Measurements from ENCODE around the gene PALM. TPM values are rescaled to one million over a fixed set of nuclear protein-coding genes. Genes with fewer than 3 reads are reported as not detected.

The PALM gene, protein sequence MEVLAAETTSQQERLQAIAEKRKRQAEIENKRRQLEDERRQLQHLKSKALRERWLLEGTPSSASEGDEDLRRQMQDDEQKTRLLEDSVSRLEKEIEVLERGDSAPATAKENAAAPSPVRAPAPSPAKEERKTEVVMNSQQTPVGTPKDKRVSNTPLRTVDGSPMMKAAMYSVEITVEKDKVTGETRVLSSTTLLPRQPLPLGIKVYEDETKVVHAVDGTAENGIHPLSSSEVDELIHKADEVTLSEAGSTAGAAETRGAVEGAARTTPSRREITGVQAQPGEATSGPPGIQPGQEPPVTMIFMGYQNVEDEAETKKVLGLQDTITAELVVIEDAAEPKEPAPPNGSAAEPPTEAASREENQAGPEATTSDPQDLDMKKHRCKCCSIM
- 13.6 and 65.8 TPM in 2 replicates for total RNA-seq

DNA sequence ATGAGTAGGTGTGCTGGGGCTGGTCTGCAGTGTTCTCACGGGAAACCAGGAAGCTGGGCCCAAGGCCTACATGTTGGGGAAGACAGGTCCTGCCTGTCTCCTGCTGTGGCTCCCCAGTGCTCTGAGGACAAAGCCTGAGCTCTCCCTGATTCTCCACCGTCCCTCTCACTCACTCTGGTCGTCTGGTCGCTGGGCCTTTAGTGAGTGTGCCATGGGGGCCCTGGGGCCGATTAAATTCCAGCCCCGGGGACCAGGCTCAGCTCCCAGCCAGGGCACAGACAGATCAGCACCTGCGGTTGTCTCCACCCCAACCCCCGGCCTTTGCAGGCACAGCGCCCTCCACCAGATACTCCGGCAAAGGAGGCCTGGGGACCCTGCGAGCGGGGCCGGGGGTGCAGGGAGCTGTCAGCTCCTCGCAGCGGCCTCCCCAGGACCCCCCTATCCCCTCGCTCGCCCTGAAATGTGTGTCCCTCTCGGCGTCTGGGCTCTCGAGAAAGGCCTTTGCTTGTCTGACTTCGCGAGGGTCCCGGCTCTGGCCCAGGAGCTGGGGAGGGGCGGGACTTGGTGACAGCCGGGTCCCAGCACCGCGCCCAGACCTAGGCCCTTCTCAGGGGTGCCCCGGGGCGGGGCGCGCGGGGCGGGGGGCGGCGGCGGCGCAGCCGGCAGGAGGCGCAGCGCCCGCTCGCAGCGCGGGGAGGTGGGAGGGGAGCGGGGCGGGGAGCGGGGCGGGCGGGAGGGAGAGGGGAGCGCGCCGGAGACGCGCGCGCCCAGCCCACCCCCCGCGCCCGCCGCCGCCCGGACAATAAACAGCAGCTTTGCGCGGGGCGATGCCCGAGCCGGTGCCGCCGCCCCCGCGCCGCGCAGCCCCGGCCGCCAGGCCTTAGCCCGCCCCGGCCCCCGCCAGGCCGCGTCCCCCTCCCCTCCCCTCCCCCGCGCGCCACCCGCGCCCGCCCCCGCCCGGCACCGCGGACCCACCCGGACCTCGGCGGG lies at the start of gene PALM:
PALM (plus strand) TSS at position 782 of the 990 bp plus-strand sequence. CDS start 212 bp downstream, outside the sequence.

DNA sequence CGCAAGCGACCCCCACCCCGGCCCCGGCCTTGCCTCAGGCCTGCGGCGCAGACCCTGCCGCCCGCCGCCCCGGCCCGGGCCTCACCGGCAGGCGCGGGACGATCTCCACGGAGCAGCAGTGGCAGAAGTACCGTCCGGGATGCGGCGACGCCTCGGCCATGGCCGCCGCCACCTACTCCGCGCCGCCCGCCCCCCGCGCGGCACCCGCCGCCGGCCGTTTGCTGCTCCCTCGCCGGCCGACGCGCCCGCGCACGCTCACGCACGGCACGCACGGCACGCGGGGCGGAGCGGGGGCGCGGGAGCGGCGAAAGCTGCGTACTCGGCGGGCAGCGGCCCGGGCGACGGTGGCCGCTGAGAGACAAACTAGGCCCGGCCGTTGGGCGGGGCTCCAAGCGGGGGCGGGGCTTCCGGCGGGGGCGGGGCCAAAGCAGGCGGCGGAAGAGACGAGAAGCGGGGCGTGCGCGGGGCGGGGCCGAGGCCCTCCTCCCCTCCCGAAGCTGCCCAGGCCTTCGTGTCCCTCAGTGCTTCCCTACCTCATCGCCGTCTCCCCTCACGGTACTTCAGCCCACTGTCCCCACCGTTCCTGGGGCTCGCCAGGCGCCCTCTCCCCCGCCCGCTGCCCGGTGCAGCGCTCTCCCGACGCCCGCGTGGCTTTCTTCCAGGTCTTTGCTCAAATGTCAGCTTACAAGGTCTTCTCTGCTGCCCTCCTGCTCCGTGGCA lies 45.6 kb upstream of the PALM start, which contains the start of gene RNF126:
RNF126 (minus strand) TSS at position 253 of the 720 bp plus-strand sequence; CDS start at position 160, 93 bp downstream.

DNA sequence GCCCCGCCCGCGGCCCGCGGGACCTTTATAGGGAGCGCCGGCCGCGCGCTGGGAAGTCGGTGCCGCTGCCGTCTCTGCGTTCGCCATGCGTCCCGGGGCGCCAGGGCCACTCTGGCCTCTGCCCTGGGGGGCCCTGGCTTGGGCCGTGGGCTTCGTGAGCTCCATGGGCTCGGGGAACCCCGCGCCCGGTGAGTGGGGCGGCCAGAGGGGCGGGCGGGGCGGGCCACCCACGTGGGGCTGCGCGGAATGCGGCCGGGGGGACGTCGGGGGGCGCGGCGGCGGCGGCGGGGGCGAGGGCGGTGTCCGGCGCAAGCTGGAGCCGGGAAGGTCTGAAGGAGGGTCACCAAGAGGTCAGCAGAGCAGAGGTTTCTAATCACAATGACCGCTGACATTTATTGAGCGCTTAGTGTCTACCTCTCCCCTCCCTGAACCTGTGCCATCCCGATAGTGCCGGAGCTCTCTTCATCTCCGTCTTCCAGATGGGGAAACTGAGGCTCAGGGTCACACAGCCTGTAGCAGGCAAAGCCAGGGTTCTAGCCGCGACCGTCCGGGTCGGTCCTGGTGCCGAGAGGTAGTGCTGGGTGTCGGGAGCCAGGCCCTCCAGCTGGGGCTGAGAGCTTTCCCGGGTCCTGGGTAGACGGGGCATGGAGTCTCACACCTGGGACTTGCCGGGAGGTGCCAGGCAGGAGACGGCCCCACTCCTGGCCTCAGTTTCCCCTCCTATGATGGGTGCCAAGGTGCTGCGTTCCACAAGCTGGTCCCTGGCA lies 32.2 kb upstream of the PALM start, which contains the start of gene FSTL3:
FSTL3 (plus strand) TSS at position 54 of the 767 bp plus-strand sequence; CDS start at position 86, 32 bp downstream.

DNA sequence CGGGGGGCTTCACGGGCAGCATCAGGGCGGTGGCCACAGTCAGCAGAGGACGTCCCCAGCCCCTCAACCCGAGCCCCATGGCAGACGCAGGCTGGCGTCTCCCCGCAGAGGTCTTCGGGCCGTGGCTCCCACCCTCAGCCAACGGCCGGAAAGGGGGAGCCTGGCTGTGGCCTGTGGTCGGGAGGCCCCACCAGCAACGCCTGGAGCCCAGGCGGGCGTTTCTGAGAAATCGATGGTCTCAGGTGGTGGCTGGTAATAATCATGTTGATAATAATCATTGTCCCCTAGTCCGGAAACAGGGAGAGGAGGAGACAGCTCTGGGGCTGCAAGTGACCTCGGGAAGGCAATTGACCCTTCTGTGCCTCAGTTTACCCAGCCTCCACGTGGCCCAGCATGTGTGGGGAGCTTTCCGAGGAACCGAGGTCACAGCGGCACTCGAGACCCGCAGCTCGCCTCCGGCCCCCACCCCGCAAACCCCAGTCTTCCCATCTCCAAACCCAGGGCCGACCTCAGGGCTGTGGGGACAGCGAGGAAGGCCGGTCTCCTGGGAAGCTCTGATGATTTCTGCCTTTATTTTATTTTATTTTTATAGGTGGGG lies 13.3 kb upstream of the PALM start, which contains the start of gene PRSS57:
PRSS57 (minus strand) TSS at position 101 of the 598 bp plus-strand sequence; CDS start at position 79, 22 bp downstream.

DNA sequence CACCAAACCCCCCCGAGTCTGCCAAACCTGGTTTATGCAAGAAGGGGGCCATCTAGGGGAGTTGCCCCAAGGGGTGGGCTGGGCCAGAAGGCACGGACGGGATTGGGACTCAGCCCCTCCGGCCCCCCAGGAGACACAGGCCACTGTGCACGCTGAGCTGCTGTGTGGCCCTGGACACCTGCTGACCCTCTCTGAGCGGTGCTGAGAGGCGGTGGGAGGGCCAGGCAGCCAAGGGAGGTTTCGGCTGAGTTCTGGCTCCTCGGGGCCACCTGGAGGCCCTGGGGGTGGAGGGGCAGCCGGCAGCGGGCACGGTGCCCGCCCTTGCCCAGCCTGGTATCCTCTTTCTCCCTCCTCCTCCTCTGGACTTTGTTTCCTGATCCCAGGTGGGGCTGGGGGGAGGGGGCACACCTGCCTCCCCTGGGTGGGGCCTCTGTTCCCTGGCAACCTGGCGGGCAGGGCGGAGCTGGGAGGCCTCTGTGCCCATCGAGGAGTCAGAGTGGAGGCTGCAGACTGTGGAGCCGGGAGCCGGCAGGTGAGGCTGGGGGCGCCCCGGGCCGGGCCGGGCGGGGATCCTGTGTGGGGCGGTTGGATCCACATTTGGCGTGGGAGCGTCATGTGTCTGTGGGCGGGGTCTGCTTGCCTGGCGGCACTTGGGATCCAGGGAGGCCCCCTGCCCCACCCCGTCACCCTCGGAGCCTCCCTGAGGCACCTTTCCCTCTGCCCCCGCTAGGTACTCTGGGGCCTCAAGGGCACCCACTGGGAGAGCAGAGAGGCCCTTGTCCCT lies 42.1 kb downstream of the PALM start, which contains the start of gene MISP:
MISP (plus strand) TSS at position 473 of the 784 bp plus-strand sequence. CDS start 5,835 bp downstream, outside the sequence.

DNA sequence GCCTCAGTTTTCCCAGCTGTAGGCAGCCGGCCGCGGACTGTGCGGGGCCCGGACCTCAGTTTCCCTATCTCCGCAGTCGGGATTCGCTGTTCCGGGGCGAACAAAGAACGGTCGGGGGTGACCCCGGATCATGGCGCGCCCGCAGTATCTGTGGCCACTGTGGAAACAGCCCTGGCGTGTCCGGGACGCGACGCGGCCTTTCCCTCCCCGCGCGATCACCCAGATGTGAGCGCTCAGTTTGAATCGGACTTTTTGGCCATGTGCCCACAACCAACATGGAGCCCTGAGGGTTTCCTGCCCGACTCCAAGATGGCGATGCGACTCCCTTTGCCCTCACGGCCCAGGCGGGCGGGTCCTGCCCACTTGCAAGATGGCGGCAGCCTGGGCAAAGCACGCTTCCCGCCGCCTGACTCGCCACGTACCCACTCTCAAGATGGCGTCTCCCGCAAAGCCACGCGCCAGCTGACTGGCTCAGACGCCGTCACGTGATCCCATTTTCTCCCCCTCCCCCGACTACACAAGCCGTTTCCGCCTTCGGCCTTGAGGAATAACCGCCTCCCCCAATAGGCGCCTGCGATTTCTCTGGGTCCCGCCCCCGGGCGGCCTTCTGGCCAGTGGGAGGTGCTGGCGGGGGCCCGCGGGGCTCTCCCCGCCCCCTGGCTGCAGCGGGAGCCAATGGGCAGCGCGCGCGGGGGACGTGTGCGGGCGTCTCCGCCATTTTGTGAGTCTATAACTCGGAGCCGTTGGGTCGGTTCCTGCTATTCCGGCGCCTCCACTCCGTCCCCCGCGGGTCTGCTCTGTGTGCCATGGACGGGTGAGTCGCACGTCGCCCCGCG lies 88.2 kb downstream of the PALM start, which contains the start of gene PTBP1:
PTBP1 (plus strand) TSS at position 761 of the 836 bp plus-strand sequence; CDS start at position 807, 46 bp downstream.

Other genes starting within 250 kb of the PALM start
- 1.8 and 15.8 TPM in 2 replicates for gene SHC2, start 247.9 kb upstream of the PALM start, total RNA-seq
- gene MADCAM1, start 212.4 kb upstream of the PALM start, total RNA-seq, result 0.06 TPM in 1 of 2 replicates, not detected in the other
- 14.0 and 34.5 TPM in 2 replicates for gene TPGS1, start 201.4 kb upstream of the PALM start, total RNA-seq
- gene CDC34, start 177.2 kb upstream of the PALM start, total RNA-seq, result 104 and 109 TPM in 2 replicates
- gene GZMM, start 164.9 kb upstream of the PALM start, total RNA-seq, result not detected in 2 replicates
- 219 and 355 TPM in 2 replicates for gene BSG, start 136.3 kb upstream of the PALM start, total RNA-seq
- gene HCN2, start 119.1 kb upstream of the PALM start, total RNA-seq, result 0.32 and 1.8 TPM in 2 replicates
- gene POLRMT, start 75.4 kb upstream of the PALM start, total RNA-seq, result 19.3 and 34.0 TPM in 2 replicates
- under 0.01 TPM in 1 of 2 replicates, not detected in the other for gene FGF22, start 69.1 kb upstream of the PALM start, total RNA-seq
- 17.3 and 25.2 TPM in 2 replicates for gene RNF126, start 45.7 kb upstream of the PALM start, total RNA-seq
- 4.5 and 13.2 TPM in 2 replicates for gene FSTL3, start 32.5 kb upstream of the PALM start, total RNA-seq
- 0.16 TPM in 1 of 2 replicates, not detected in the other for gene PRSS57, start 13.5 kb upstream of the PALM start, total RNA-seq
- gene MISP, start 42.2 kb downstream of the PALM start, total RNA-seq, result not detected in 2 replicates
- gene PTBP1, start 88.5 kb downstream of the PALM start, total RNA-seq, result 107 and 233 TPM in 2 replicates
- gene PLPPR3, start 113.0 kb downstream of the PALM start, total RNA-seq, result 0.13 and 0.16 TPM in 2 replicates
- not detected in 2 replicates for gene AZU1, start 118.9 kb downstream of the PALM start, total RNA-seq
- gene PRTN3, start 132.1 kb downstream of the PALM start, total RNA-seq, result not detected in 2 replicates
- not detected in 2 replicates for gene ELANE, start 143.4 kb downstream of the PALM start, total RNA-seq
- gene CFD, start 150.7 kb downstream of the PALM start, total RNA-seq, result 1.5 and 1.8 TPM in 2 replicates
- 18.3 and 54.2 TPM in 2 replicates for gene MED16, start 184.3 kb downstream of the PALM start, total RNA-seq
- gene RNU6-9, start 184.5 kb downstream of the PALM start, total RNA-seq, result not detected in 2 replicates
- gene R3HDM4, start 204.3 kb downstream of the PALM start, total RNA-seq, result 17.5 and 33.3 TPM in 2 replicates
- gene KISS1R, start 208.4 kb downstream of the PALM start, total RNA-seq, result not detected in 2 replicates
- 9.2 and 16.4 TPM in 2 replicates for gene ARID3A, start 217.1 kb downstream of the PALM start, total RNA-seq